Mesendoderm (in vitro differentiated cells): ENCODE results near the gene NKX1-2.

Experiments
- DNase-seq: peaks from one replicate; pipeline ENCODE4 v3.0.0; 2013
- H2AK5ac ChIP-seq: 2 replicates; pipeline ENCODE4 v1.6.1; 2013; ENCODE audit warnings: low read length, inconsistent platforms
- H2BK120ac ChIP-seq: 2 replicates; pipeline ENCODE4 v1.6.1; 2013; ENCODE audit warnings: low read depth, mild to moderate bottlenecking, low read length, moderate library complexity, mixed read lengths
- H2BK15ac ChIP-seq: replicated peaks from 2 replicates; pipeline ENCODE4 v1.6.1; 2013; ENCODE audit warnings: low read depth, mild to moderate bottlenecking, moderate library complexity
- H2BK5ac ChIP-seq: 2 replicates; pipeline ENCODE4 v1.6.1; 2013; ENCODE audit warnings: low read length, inconsistent platforms
- H3K18ac ChIP-seq: 2 replicates; pipeline ENCODE4 v1.6.1; 2013; ENCODE audit warnings: mild to moderate bottlenecking, low read length, mixed read lengths
- H3K23ac ChIP-seq: one replicate; pipeline ENCODE4 v1.6.1; 2013; ENCODE audit warnings: low read length
- H3K27ac ChIP-seq: 2 replicates; pipeline ENCODE4 v1.5.1; 2013; ENCODE audit warnings: low read depth, mild to moderate bottlenecking, inconsistent platforms, low read length, moderate library complexity
- H3K27me3 ChIP-seq: 2 replicates; pipeline ENCODE4 v1.6.1; 2013; ENCODE audit warnings: low read length, control low read depth, mild to moderate bottlenecking, inconsistent platforms; ENCODE audit not compliant: insufficient read depth, poor library complexity
- H3K36me3 ChIP-seq: 2 replicates; pipeline ENCODE4 v1.6.1; 2013; ENCODE audit warnings: low read length, inconsistent platforms; ENCODE audit not compliant: control insufficient read depth, insufficient read depth
- H3K4ac ChIP-seq: one replicate; pipeline ENCODE4 v1.6.1; 2013; ENCODE audit warnings: low read depth, mild to moderate bottlenecking, low read length, moderate library complexity
- H3K4me1 ChIP-seq: 2 replicates; pipeline ENCODE4 v1.6.1; 2013; ENCODE audit warnings: low read depth, low read length, inconsistent platforms; ENCODE audit not compliant: control insufficient read depth
- H3K4me2 ChIP-seq: 2 replicates; pipeline ENCODE4 v1.6.1; 2013; ENCODE audit warnings: low read length
- H3K4me3 ChIP-seq: 2 replicates; pipeline ENCODE4 v1.5.1; 2013; ENCODE audit warnings: mild to moderate bottlenecking, low read length
- H3K56ac ChIP-seq: one replicate; pipeline ENCODE4 v1.6.1; 2013; ENCODE audit warnings: low read length
- H3K79me1 ChIP-seq: 2 replicates; pipeline ENCODE4 v1.6.1; 2013; ENCODE audit warnings: low read length, inconsistent platforms
- H3K79me2 ChIP-seq: 2 replicates; pipeline ENCODE4 v1.6.1; 2013; ENCODE audit warnings: mild to moderate bottlenecking, low read length; ENCODE audit not compliant: control insufficient read depth, insufficient read depth
- H3K9ac ChIP-seq: 2 replicates; pipeline ENCODE4 v1.6.1; 2013; ENCODE audit warnings: low read length, inconsistent platforms
- H4K5ac ChIP-seq: one replicate; pipeline ENCODE4 v1.6.1; 2013; ENCODE audit warnings: low read length
- H4K8ac ChIP-seq: one replicate; pipeline ENCODE4 v1.6.1; 2013; ENCODE audit warnings: low read depth, mild to moderate bottlenecking, control low read depth, low read length, moderate library complexity
- WGBS: extraction: QIAGEN DNeasy Blood & Tissue Kit; methylation state at CpG from one replicate; pipeline ENCODE4 v1.1.7; 2013; ENCODE audit warnings: low lambda C conversion rate, missing lambda C conversion rate; ENCODE audit not compliant: insufficient coverage; ENCODE audit errors: extremely low coverage; 5-methylcytosine and 5-hydroxymethylcytosine counted together

NKX1-2 gene

GRCh38 chr10:124491105-124491504 lies 41.3 kb upstream of the NKX1-2 start:
- Histone ChIP-seq H3K4ac (no peak overlapping the region), H2BK5ac (no peak overlapping the region), H2BK15ac (no peak overlapping the region), H3K18ac (no peak overlapping the region), H3K27ac (no peak overlapping the region), H3K56ac (no peak overlapping the region), H3K4me2 (no peak overlapping the region), H3K79me1 (no peaks in the 10 kb centered on the region), H2BK120ac (no peak overlapping the region), H4K5ac (no peak overlapping the region), H3K9ac (no peak overlapping the region), H3K4me3 (no peak overlapping the region), H3K27me3 (no peaks in the 10 kb centered on the region), H2AK5ac (no peak overlapping the region), H3K79me2 (no peaks in the 10 kb centered on the region), H3K4me1 (no peaks in the 10 kb centered on the region), H4K8ac (no peak overlapping the region), H3K23ac (no peak overlapping the region), H3K36me3 (no peaks in the 10 kb centered on the region)
- no CpG with 5 or more reads among the region's 9 CpGs for WGBS
- no peak for DNase-seq

- H2BK5ac ChIP-seq = no peak overlapping the region
- no peak overlapping the region for H3K27ac ChIP-seq
- H3K9ac ChIP-seq = no peak overlapping the region
- no peak overlapping the region for H3K4me3 ChIP-seq
- no peaks in the 10 kb centered on the region for H3K27me3 ChIP-seq
- no peak overlapping the region for H4K5ac ChIP-seq
- H3K23ac ChIP-seq = no peak overlapping the region
- H2BK120ac ChIP-seq = no peak overlapping the region
- H3K4me1 ChIP-seq = peaks cover 2% of the 10 kb centered on the region
- WGBS = no CpG with 5 or more reads among the region's 6 CpGs
- no peak overlapping the region for H3K18ac ChIP-seq
- no peak overlapping the region for H3K56ac ChIP-seq
- no peak overlapping the region for H2BK15ac ChIP-seq
- H3K79me1 ChIP-seq = no peaks in the 10 kb centered on the region
- no peaks in the 10 kb centered on the region for H3K36me3 ChIP-seq
- H4K8ac ChIP-seq = no peak overlapping the region
- DNase-seq = no peak
- H3K4me2 ChIP-seq = no peak overlapping the region
- no peaks in the 10 kb centered on the region for H3K79me2 ChIP-seq
- H2AK5ac ChIP-seq = no peak overlapping the region
- no peak overlapping the region for H3K4ac ChIP-seq
These were observed 36.8 kb upstream of the NKX1-2 start for GRCh38 chr10:124486635-124487034.

GRCh38 chr10:124484661-124485060 lies 34.8 kb upstream of the NKX1-2 start:
- Histone ChIP-seq H3K27ac (no peak overlapping the region), H4K8ac (no peak overlapping the region)

GRCh38 chr10:124484031-124484430 lies 34.2 kb upstream of the NKX1-2 start:
- no peak for DNase-seq
- Histone ChIP-seq H2BK5ac (no peak overlapping the region), H2AK5ac (no peak overlapping the region), H3K56ac (no peak overlapping the region), H4K8ac (no peak overlapping the region), H3K27me3 (no peaks in the 10 kb centered on the region), H3K9ac (no peak overlapping the region), H3K18ac (no peak overlapping the region), H3K4ac (no peak overlapping the region), H2BK120ac (no peak overlapping the region), H3K4me1 (peaks cover 3% of the 10 kb centered on the region), H3K79me1 (no peaks in the 10 kb centered on the region), H3K27ac (no peak overlapping the region), H3K36me3 (no peaks in the 10 kb centered on the region), H3K23ac (no peak overlapping the region), H3K4me3 (no peak overlapping the region), H2BK15ac (no peak overlapping the region), H3K4me2 (no peak overlapping the region), H4K5ac (no peak overlapping the region), H3K79me2 (no peaks in the 10 kb centered on the region)
- WGBS = no CpG with 5 or more reads among the region's 17 CpGs

More at GRCh38 chr10:124484661-124485060, 34.8 kb upstream of the NKX1-2 start:
- Histone ChIP-seq H3K79me1 (no peaks in the 10 kb centered on the region), H2BK120ac (no peak overlapping the region), H4K5ac (no peak overlapping the region), H2BK15ac (no peak overlapping the region), H3K36me3 (no peaks in the 10 kb centered on the region), H3K27me3 (no peaks in the 10 kb centered on the region), H2AK5ac (no peak overlapping the region), H3K4ac (no peak overlapping the region), H3K23ac (no peak overlapping the region), H3K4me3 (no peak overlapping the region), H3K9ac (no peak overlapping the region), H3K56ac (no peak overlapping the region), H2BK5ac (no peak overlapping the region), H3K4me1 (peaks cover 3% of the 10 kb centered on the region), H3K18ac (no peak overlapping the region), H3K79me2 (no peaks in the 10 kb centered on the region), H3K4me2 (no peak overlapping the region)
- no peak for DNase-seq
- WGBS = no CpG with 5 or more reads among the region's 2 CpGs

GRCh38 chr10:124482876-124483275 lies 33.0 kb upstream of the NKX1-2 start:
- no peak overlapping the region for H3K56ac ChIP-seq
- H3K9ac ChIP-seq = no peak overlapping the region
- no peaks in the 10 kb centered on the region for H3K36me3 ChIP-seq
- no CpG with 5 or more reads among the region's 12 CpGs for WGBS
- H3K27me3 ChIP-seq = no peaks in the 10 kb centered on the region
- peaks cover 3% of the 10 kb centered on the region for H3K4me1 ChIP-seq
- H3K79me1 ChIP-seq = no peaks in the 10 kb centered on the region
- no peak overlapping the region for H3K4me2 ChIP-seq
- H2BK5ac ChIP-seq = no peak overlapping the region
- H3K18ac ChIP-seq = no peak overlapping the region
- no peak overlapping the region for H3K4ac ChIP-seq
- no peak overlapping the region for H4K8ac ChIP-seq
- DNase-seq = no peak
- no peak overlapping the region for H2BK15ac ChIP-seq
- H3K23ac ChIP-seq = no peak overlapping the region
- H3K79me2 ChIP-seq = no peaks in the 10 kb centered on the region
- H3K4me3 ChIP-seq = no peak overlapping the region
- H2AK5ac ChIP-seq = no peak overlapping the region
- H4K5ac ChIP-seq = no peak overlapping the region
- H3K27ac ChIP-seq = no peak overlapping the region
- H2BK120ac ChIP-seq = no peak overlapping the region

- Histone ChIP-seq H3K79me2 (no peaks in the 10 kb centered on the region), H4K8ac (no peak overlapping the region)
- no CpG with 5 or more reads among the region's 10 CpGs for WGBS
These were observed 32.5 kb upstream of the NKX1-2 start for GRCh38 chr10:124482236-124482800.

More at GRCh38 chr10:124482236-124482800, 32.5 kb upstream of the NKX1-2 start:
- H2BK120ac ChIP-seq = no peak overlapping the region
- H3K27ac ChIP-seq = no peak overlapping the region
- no peak overlapping the region for H3K18ac ChIP-seq
- no peak overlapping the region for H2BK15ac ChIP-seq
- H2BK5ac ChIP-seq = no peak overlapping the region
- no peak overlapping the region for H3K4me3 ChIP-seq
- H3K4me1 ChIP-seq = peaks cover 3% of the 10 kb centered on the region
- no peaks in the 10 kb centered on the region for H3K27me3 ChIP-seq
- no peak overlapping the region for H3K23ac ChIP-seq
- H3K79me1 ChIP-seq = no peaks in the 10 kb centered on the region
- H2AK5ac ChIP-seq = no peak overlapping the region
- no peak overlapping the region for H3K9ac ChIP-seq
- no peak for DNase-seq
- no peak overlapping the region for H3K4me2 ChIP-seq
- H4K5ac ChIP-seq = no peak overlapping the region
- H3K36me3 ChIP-seq = no peaks in the 10 kb centered on the region
- no peak overlapping the region for H3K56ac ChIP-seq
- no peak overlapping the region for H3K4ac ChIP-seq
